Kidney epithelial cell (primary cell): ENCODE results near the gene RPTOR. TPM values are rescaled to one million over a fixed set of nuclear protein-coding genes. Genes with fewer than 3 reads are reported as not detected.

Experiments
- DNase-seq: peaks from one replicate; pipeline ENCODE4 v3.0.0-alpha.2; 2010; ENCODE audit warnings: low read depth
- H3K27me3 ChIP-seq: 2 replicates; pipeline ENCODE4 v1.6.0; 2011; ENCODE audit warnings: low read length; ENCODE audit not compliant: control insufficient read depth, insufficient read depth
- H3K36me3 ChIP-seq: 2 replicates; pipeline ENCODE4 v1.5.1; 2011; ENCODE audit warnings: low read length; ENCODE audit not compliant: control insufficient read depth, insufficient read depth
- H3K4me3 ChIP-seq: 2 replicates; pipeline ENCODE4 v1.5.1; 2011; ENCODE audit warnings: low read depth, mild to moderate bottlenecking, control low read depth, low read length
- CTCF ChIP-seq: IDR thresholded peaks from 2 replicates; pipeline ENCODE4 v1.5.1; 2011; ENCODE audit warnings: mild to moderate bottlenecking, moderate library complexity, low read length, control low read depth, inconsistent platforms; ENCODE audit not compliant: insufficient read depth, poor library complexity, severe bottlenecking
- total RNA-seq: library from RNA; depleted of rRNA; stranded (reverse); fragments of >200 nt; gene quantifications from 2 replicates; pipeline ENCODE4 v1.2.3, GENCODE V29; 2015

The RPTOR gene
- total RNA-seq, 1 donor from 2014 or later = 22.7 TPM

- no peak for DNase-seq
- H3K27me3 ChIP-seq = no peaks in the 10 kb centered on the region
- TF ChIP-seq CTCF = no peak
- no peaks in the 10 kb centered on the region for H3K36me3 ChIP-seq
- H3K4me3 ChIP-seq = peak overlapping the region; percentile 89
Observed at GRCh38 chr17:80545499-80545826, 825 bp downstream of the RPTOR start.

- no peaks in the 10 kb centered on the region for H3K27me3 ChIP-seq
- no peak overlapping the region for H3K4me3 ChIP-seq
- no peak for DNase-seq
- no peaks in the 10 kb centered on the region for H3K36me3 ChIP-seq
- TF ChIP-seq CTCF = no peak
Observed at GRCh38 chr17:80546267-80546666, 1.6 kb downstream of the RPTOR start.

- no peak for TF ChIP-seq CTCF
- H3K36me3 ChIP-seq = no peaks in the 10 kb centered on the region
- no peak for DNase-seq
Observed at GRCh38 chr17:80552523-80552922, 7.9 kb downstream of the RPTOR start.

GRCh38 chr17:80555266-80555665 lies 10.6 kb downstream of the RPTOR start:
- no peak for TF ChIP-seq CTCF
- no peak for DNase-seq
- H3K36me3 ChIP-seq = no peaks in the 10 kb centered on the region
- no peak overlapping the region for H3K4me3 ChIP-seq
- no peaks in the 10 kb centered on the region for H3K27me3 ChIP-seq

More at GRCh38 chr17:80552523-80552922, 7.9 kb downstream of the RPTOR start:
- no peaks in the 10 kb centered on the region for H3K27me3 ChIP-seq
- H3K4me3 ChIP-seq = no peak overlapping the region

- no peak for DNase-seq
- no peak for TF ChIP-seq CTCF
- no peaks in the 10 kb centered on the region for H3K36me3 ChIP-seq
- no peak overlapping the region for H3K4me3 ChIP-seq
- H3K27me3 ChIP-seq = no peaks in the 10 kb centered on the region
Observed at GRCh38 chr17:80558046-80558445, 13.4 kb downstream of the RPTOR start.

GRCh38 chr17:80559825-80560251 lies 15.2 kb downstream of the RPTOR start:
- no peak overlapping the region for H3K4me3 ChIP-seq
- H3K36me3 ChIP-seq = no peaks in the 10 kb centered on the region
- no peaks in the 10 kb centered on the region for H3K27me3 ChIP-seq
- DNase-seq = peak; percentile 60
- TF ChIP-seq CTCF = no peak
